ENCODE results near the gene SYAP1. TPM values are rescaled to one million over a fixed set of nuclear protein-coding genes. Genes with fewer than 3 reads are reported as not detected.

SYAP1 gene
- total and polyA plus RNA-seq, 10 of the 15 experiments (the other 5 are each of a cell fraction or from before 2014, with no cell fraction given), result 5.9 to 29.9 (median 16.2) TPM

DNA sequence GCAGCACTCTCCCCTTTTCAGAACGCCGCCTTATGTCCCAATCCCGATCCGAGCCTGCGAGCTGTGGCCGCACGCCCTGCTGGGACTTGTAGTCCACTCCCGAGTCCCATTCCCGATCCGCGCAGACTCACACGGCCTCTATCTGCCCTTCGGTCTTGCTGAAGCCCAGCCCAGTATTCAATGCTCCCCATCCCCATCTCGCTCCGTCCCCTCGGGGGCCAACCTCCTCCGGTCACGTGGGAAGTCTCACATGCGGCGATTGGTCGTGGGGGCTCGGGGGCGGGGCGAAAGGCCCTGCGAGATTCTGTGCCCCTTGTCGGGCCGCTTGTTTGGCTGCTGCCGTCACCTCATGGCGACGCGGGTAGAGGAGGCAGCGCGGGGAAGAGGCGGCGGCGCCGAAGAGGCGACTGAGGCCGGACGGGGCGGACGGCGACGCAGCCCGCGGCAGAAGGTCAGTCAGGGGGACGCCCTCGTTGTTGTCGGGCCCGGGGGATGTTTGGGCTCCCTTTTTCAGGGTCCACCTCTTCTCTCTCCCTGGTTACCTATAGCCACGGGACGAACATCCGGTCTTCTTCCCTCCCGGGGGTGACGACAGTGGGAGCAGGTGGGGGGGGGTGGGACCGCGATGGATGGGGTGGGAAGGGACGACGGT lies 66.9 kb downstream of the SYAP1 start, which contains the start of gene TXLNG (continued):
- TF ChIP-seq RAD21 (IDR thresholded peaks at IDR 0.05; ENCODE audit: insufficient read depth, low read depth, low read length), result no peak
- TF ChIP-seq ZNF274 (IDR thresholded peaks at IDR 0.05; ENCODE audit: insufficient read depth, insufficient read length), result no peak
- peak; percentile 97 for TF ChIP-seq RAD51 (IDR thresholded peaks at IDR 0.05)
- no peak; the same call in 2 of the 3 replicates for TF ChIP-seq POU2F2 (IDR thresholded peaks at IDR 0.05; ENCODE audit: borderline replicate concordance, low read depth, low read length)
- TF ChIP-seq, protein P1, sequence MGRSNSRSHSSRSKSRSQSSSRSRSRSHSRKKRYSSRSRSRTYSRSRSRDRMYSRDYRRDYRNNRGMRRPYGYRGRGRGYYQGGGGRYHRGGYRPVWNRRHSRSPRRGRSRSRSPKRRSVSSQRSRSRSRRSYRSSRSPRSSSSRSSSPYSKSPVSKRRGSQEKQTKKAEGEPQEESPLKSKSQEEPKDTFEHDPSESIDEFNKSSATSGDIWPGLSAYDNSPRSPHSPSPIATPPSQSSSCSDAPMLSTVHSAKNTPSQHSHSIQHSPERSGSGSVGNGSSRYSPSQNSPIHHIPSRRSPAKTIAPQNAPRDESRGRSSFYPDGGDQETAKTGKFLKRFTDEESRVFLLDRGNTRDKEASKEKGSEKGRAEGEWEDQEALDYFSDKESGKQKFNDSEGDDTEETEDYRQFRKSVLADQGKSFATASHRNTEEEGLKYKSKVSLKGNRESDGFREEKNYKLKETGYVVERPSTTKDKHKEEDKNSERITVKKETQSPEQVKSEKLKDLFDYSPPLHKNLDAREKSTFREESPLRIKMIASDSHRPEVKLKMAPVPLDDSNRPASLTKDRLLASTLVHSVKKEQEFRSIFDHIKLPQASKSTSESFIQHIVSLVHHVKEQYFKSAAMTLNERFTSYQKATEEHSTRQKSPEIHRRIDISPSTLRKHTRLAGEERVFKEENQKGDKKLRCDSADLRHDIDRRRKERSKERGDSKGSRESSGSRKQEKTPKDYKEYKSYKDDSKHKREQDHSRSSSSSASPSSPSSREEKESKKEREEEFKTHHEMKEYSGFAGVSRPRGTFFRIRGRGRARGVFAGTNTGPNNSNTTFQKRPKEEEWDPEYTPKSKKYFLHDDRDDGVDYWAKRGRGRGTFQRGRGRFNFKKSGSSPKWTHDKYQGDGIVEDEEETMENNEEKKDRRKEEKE (IDR thresholded peaks at IDR 0.05), result no peak
- TF ChIP-seq EZH2 (IDR thresholded peaks at IDR 0.05; ENCODE audit: borderline replicate concordance, control insufficient read depth, low read depth, low read length), result no peak
- no peak for TF ChIP-seq SPI1 (IDR thresholded peaks at IDR 0.05; ENCODE audit: borderline replicate concordance, insufficient read depth, low read depth, low read length)
- peak; percentile 19 for TF ChIP-seq MYC (IDR thresholded peaks at IDR 0.05; ENCODE audit: insufficient read depth, insufficient read length, insufficient replicate concordance, low read length, severe bottlenecking)
- peak; percentile 71; the same call in 1 of the 2 replicates for TF ChIP-seq SMAD5 (IDR thresholded peaks at IDR 0.05; ENCODE audit: low read depth)
- TF ChIP-seq, protein P2, sequence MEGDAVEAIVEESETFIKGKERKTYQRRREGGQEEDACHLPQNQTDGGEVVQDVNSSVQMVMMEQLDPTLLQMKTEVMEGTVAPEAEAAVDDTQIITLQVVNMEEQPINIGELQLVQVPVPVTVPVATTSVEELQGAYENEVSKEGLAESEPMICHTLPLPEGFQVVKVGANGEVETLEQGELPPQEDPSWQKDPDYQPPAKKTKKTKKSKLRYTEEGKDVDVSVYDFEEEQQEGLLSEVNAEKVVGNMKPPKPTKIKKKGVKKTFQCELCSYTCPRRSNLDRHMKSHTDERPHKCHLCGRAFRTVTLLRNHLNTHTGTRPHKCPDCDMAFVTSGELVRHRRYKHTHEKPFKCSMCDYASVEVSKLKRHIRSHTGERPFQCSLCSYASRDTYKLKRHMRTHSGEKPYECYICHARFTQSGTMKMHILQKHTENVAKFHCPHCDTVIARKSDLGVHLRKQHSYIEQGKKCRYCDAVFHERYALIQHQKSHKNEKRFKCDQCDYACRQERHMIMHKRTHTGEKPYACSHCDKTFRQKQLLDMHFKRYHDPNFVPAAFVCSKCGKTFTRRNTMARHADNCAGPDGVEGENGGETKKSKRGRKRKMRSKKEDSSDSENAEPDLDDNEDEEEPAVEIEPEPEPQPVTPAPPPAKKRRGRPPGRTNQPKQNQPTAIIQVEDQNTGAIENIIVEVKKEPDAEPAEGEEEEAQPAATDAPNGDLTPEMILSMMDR (IDR thresholded peaks at IDR 0.05 in 2 of 3, conservative IDR thresholded peaks at IDR 0.05 in 1 of 3; ENCODE audit: control insufficient read depth in 2 of 3, extremely low read depth in 1 of 3, insufficient read depth in 1 of 3, low read depth in 3 of 3, low read length in 3 of 3), result no peak
- no peak for TF ChIP-seq SMAD1 (IDR thresholded peaks at IDR 0.05; ENCODE audit: low read depth, partially characterized antibody)
- no peak for TF ChIP-seq YBX1 (IDR thresholded peaks at IDR 0.05)
- TF ChIP-seq, protein P3, sequence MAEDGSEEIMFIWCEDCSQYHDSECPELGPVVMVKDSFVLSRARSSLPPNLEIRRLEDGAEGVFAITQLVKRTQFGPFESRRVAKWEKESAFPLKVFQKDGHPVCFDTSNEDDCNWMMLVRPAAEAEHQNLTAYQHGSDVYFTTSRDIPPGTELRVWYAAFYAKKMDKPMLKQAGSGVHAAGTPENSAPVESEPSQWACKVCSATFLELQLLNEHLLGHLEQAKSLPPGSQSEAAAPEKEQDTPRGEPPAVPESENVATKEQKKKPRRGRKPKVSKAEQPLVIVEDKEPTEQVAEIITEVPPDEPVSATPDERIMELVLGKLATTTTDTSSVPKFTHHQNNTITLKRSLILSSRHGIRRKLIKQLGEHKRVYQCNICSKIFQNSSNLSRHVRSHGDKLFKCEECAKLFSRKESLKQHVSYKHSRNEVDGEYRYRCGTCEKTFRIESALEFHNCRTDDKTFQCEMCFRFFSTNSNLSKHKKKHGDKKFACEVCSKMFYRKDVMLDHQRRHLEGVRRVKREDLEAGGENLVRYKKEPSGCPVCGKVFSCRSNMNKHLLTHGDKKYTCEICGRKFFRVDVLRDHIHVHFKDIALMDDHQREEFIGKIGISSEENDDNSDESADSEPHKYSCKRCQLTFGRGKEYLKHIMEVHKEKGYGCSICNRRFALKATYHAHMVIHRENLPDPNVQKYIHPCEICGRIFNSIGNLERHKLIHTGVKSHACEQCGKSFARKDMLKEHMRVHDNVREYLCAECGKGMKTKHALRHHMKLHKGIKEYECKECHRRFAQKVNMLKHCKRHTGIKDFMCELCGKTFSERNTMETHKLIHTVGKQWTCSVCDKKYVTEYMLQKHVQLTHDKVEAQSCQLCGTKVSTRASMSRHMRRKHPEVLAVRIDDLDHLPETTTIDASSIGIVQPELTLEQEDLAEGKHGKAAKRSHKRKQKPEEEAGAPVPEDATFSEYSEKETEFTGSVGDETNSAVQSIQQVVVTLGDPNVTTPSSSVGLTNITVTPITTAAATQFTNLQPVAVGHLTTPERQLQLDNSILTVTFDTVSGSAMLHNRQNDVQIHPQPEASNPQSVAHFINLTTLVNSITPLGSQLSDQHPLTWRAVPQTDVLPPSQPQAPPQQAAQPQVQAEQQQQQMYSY (CRISPR knock-in tag; IDR thresholded peaks at IDR 0.05), result no peak
- no peak for TF ChIP-seq HDAC2 (IDR thresholded peaks at IDR 0.05)
- TF ChIP-seq CREM (IDR thresholded peaks at IDR 0.05; ENCODE audit: low read depth), result peak; percentile 96
- TF ChIP-seq SREBF1 (IDR thresholded peaks at IDR 0.05; ENCODE audit: low read length), result peak; percentile 34; the same call in 1 of the 2 replicates
- TF ChIP-seq NR2C1 (IDR thresholded peaks at IDR 0.05), result no peak; the same call in 1 of the 2 replicates
- peak; percentile 75; the same call in 1 of the 2 replicates for TF ChIP-seq CHD2 (IDR thresholded peaks at IDR 0.05; ENCODE audit: borderline replicate concordance, low read depth, low read length)
- no peak for TF ChIP-seq DPF2 (IDR thresholded peaks at IDR 0.05)
- TF ChIP-seq TCF3 (IDR thresholded peaks at IDR 0.05; ENCODE audit: borderline replicate concordance, insufficient read depth, low read depth, low read length), result peak; percentile 62; the same call in 1 of the 2 replicates
- no peak for TF ChIP-seq MTA3 (IDR thresholded peaks at IDR 0.05; ENCODE audit: borderline replicate concordance, low read length)
- no peak for TF ChIP-seq RBBP5 (conservative IDR thresholded peaks at IDR 0.05)
- TF ChIP-seq BMI1 (IDR thresholded peaks at IDR 0.05; ENCODE audit: borderline replicate concordance), result no peak
